GM18867 (cell line): ENCODE results near the gene ARHGAP19.

ENCODE experiments used
- ATAC-seq: cut with Tn5 transposase; IDR thresholded peaks from one replicate; pipeline ENCODE4 v1.9.1; 2021; ENCODE audit warnings: mild to moderate bottlenecking, moderate library complexity; ENCODE audit not compliant: unreplicated experiment

ARHGAP19 gene

GRCh38 chr10:97174276-97174775 lies 118.1 kb downstream of the ARHGAP19 start:
- no peak for ATAC-seq

- no peak for ATAC-seq
Measured at GRCh38 chr10:97173036-97173435, 119.4 kb downstream of the ARHGAP19 start.
